PC-3 (cell line): ENCODE measurements around the gene OBP2A.

Source experiments
- CTCF ChIP-seq: fragments of 300-600 bp; sonication (generic); conservative IDR thresholded peaks from 2 replicates; pipeline ENCODE4 v1.5.1; 2017; ENCODE audit warnings: antibody characterized with exemption, low read depth, mild to moderate bottlenecking, low read length
- EZH2 ChIP-seq: fragments of 300-600 bp; sonication (generic); IDR thresholded peaks from one replicate; pipeline ENCODE4 v1.6.1; 2017; ENCODE audit warnings: antibody characterized with exemption, mild to moderate bottlenecking, low read length; ENCODE audit not compliant: unreplicated experiment
- EZH2phosphoT487 ChIP-seq: fragments of 300-600 bp; sonication (generic); IDR thresholded peaks from 2 replicates; pipeline ENCODE4 v1.6.1; 2018; ENCODE audit warnings: mild to moderate bottlenecking, antibody characterized with exemption, low read length, borderline replicate concordance

- TF ChIP-seq CTCF: no peak
- no peak for TF ChIP-seq EZH2
- TF ChIP-seq EZH2phosphoT487: no peak
These were observed 24.3 kb upstream of the OBP2A start for GRCh38 chr9:135521608-135522095.
